Measurements from ENCODE around the gene PARD3B.

PARD3B gene

DNA sequence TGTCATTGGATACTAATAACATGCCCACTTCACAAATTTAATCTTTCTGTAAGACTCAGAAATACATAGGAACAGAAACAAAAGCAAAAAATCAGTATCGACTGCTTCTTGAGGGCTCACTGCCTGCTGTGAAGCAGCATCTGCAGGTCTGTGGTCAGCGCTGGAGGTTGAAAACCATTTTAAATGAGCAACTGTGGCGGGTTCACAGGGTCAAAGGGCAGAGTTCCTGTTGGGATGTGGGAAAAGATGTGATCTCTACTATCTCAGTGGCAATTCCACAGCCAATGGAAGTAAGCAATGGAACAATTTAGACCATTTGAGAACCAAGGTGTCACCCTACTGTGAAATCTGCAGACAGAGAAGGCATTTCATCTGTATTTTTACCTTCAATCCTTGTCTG, 468.3 kb downstream of the PARD3B start:
- DNase-seq (ENCODE audit: low read depth), result no peak

DNA sequence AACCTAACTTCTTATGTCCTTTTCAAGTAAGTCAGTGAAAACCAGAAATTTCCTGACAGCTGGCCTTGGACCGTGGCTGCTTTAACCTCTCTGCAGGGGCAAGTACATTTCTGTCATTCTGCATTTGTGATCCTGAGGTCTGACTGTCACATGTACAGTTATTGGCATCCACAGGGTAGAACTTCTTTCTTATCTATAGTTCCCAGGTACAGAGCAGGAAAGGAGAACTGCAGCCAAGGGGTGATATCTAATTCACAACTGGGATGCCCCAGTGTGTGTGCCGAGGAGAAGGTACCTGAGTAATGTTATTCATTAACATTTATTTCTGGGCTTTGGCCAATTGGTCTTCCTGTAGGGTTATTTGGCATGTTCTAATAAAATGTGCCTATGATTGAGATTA, 468.9 kb downstream of the PARD3B start:
- no peak for DNase-seq (ENCODE audit: low read depth)

DNA sequence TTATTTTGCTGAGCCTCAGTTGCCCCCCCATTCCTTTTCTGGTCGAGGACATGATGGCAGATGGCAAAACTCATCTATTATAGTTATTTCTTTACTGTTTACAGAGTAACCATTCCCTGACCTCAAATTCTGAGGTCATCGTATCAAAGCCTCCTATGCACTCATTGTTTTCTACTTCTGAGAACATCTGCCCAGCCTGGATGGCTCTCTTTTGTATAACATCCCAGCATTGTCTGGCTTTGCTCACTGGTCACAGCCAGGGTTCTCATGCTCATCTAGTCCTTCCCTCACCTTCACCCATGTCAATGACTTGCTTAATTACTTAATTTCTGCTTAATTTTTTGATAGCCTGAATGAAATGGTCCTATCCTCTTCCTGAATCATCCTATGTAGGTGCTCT, 472.1 kb downstream of the PARD3B start:
- no peak for DNase-seq (ENCODE audit: low read depth)

DNA sequence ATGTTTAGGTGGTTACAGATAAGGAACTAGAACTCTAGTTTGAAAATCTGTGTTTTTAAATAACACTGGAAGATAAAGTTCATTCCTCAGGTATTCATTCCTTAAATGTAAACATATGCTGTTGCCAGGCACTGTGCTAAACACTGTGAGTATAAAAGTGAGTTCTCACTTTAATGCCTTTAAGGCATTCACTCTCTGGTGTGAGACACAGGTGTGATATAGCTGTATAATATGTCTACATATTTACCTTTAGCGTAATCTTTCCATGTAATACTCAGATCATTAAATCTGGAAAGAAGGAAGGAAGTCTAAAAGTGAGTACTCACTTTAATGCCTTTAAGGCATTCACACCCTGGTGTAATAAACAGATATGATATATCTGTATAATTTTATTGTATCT, 472.6 kb downstream of the PARD3B start:
- no peak for DNase-seq (ENCODE audit: low read depth)

DNA sequence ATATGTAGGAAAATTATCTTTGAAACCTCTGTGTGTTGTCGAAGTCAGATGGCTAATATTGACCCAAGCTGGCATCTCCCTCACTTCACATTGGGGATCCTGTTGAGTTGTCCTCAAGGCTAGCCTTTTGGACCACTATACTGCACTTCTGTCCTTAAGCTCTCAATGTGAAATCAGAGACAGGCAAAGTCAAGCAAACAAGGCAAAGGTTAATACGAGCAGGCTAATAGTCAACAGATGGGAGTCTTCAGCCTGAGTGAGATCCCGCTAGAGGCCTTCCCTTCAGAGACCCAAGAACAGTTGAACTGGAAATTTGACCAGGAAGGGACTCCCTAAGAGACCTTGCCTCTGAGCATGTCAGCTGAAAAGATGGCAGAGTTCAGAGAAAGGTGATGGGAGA, 475.4 kb downstream of the PARD3B start:
- no peak for DNase-seq (ENCODE audit: low read depth)

DNA sequence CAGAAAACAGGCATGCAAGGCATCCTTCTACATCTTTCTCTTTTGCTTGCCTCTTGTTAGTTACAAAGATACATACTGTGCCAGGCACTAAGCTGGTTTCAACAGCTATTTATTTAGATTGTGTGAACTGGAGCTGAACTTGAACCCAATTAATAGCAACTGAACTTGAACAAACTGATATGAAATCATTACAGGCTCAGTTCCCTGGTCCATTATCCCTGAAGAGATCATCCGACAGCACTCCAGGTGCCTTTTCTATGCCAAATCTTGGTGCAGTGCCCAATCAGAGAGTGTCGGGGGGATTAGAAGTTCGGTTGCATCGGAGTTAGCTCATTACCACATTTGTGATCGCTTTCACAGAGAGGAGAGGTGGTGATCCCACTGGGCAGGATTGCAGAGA, 477.6 kb downstream of the PARD3B start:
- no peak for DNase-seq (ENCODE audit: low read depth)

DNA sequence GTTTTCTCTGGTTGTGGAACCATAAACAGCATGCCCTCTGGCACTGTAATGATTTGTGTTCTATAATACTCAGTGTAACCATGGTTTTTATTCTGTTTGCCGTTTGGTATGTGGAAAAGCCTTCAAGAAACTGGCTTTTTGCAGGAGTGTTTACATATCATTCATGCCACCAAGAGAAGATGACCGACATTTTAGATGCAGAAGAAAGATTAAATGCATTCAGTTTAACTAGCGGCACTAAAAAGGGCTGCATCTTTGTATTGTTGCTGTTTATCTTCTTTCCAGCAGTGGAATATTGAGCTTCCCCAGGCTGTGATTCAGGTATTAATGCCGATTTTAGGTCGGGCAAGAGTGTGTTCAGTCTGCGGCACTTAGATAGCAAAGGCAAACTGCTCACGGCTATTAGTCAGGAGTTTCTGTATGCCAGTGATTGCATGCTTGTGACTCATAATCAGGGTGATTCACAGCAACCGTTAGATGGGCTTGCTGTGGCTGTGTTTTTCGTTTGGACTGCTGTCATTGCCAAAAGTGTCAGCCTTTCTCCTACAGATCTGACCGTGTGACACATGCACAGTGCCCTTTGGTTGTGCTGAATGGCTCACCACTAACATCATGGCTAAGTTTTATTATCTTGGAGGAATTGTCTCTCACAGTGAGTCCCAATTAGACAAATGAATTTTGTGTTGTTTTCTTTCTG, 479.7 kb downstream of the PARD3B start:
- no peak for DNase-seq (ENCODE audit: low read depth)

DNA sequence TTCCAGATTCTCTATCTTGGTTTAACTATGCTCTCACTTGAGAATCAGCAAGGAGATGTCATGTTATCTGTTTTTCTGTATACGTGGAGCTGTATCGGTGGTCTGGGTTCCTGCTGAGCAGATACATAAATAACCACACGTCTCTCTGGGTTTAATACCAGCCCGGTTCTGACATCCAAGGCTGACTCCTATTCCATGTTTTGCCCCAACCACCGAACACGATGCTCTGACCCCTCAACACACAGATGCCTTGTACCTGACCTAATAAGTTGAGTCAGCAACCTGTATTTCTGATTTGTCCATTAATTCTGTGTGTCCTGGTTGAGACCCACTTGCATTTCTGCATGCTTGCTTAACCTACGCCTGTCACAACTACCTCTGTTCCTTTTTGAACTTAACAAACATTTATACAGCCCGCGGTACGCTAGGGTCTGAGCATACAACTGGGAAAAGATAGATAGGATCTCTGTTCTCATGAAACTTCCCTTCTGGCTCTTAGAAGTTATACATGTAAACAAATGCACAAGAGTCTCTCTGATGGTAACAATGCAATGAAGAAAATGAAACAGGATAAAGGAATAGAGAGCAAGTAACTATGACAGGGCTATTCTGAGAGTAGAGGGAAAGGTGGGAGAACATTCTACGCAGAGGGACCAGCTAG, 480.4 kb downstream of the PARD3B start:
- DNase-seq (ENCODE audit: low read depth), result no peak

DNA sequence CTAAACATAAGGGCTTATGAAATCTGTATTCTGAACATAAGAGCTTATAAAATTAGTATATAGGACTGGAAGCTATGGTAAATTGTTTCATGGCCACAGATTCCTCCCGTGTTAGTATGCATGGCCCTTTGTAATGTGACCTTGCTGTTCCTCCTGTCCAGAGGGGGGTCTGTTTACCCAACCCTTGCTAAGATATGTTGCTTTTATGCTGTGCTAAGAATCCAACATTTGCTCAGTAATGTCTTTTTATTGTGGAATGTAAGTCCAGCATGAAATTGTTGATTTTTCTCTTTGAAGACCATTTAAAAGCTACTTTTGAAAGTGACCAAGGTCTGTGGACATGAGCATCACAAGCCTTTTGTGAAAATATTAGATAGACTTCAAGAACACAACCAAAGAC, 485.4 kb downstream of the PARD3B start:
- no peak for DNase-seq (ENCODE audit: low read depth)

DNA sequence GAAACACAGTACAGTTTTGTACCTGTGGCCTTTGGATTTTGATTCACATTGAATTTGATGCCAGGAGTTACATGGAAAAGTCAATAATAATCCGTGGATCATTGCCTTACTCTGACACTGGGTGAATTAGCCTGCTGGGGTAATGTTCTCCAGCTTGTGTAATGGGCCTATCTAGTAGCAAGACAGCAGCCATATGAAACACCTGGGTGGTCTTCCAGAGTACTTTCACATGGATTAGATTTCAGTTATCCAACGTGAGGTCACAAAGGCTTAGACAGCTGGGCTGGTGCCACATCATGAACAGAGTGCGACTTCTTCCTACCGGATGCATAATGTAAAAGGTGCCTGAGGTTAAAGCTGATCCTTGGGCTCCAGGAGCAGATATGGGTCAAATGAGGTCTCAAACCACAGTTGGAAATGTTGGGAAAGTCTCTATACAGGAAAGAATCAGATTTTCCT, 486.8 kb downstream of the PARD3B start:
- no peak for DNase-seq (ENCODE audit: low read depth)

DNA sequence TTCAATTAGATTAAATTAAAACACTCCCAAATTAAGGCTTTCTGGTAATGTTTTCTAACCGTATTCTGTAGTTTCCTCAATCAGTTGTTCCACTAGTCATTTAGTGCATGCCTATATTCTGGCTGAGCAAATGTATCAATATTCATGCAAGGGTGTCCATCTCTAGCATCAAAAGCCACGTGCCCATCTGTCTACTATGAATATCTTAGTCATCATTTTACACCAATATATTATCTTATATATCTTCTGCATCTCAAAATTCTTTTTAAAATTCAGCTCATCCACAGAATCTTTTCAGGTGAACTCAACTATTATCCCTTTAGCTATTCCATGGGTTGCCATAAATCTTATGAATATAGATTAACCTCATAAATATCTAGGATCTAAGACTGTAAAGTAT, 488.2 kb downstream of the PARD3B start:
- no peak for DNase-seq (ENCODE audit: low read depth)

DNA sequence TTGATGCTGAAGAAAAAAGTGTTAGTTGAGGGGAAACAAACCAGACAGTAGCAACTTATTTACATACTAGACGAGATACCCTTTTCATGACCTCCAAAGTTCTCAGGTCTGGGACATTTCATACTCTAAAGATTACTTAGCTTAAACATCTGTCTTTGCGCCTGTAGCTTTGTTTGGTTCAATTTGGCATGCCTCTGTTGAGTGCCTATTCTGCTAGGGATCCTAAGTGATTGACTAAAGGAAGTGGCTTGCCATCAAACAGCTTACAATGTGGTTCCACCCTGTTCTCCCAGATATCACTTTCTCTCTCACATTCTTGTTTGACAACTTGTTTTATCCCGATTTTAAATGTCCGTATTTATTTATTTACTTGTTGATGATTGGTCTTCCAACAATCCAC, 488.8 kb downstream of the PARD3B start:
- no peak for DNase-seq (ENCODE audit: low read depth)

DNA sequence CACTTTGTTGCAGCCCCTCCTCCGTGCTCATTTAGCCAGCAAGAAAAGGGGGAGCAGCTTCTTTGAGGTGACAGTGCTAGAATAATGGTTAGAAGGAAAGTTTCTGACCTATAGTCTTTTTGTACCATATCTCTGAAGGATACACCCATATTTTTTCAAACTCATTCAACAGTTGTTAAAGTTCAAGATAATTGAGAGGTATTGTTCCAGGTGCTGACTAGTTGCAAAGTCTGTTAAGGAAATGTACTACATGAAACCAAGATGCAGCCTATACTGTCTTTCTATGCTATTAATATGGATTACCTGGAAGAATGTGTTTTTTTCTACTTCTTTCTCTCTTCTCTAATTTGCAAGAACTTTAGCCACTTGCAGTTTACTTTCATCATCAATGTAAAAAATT, 495.0 kb downstream of the PARD3B start:
- DNase-seq (ENCODE audit: low read depth), result no peak

DNA sequence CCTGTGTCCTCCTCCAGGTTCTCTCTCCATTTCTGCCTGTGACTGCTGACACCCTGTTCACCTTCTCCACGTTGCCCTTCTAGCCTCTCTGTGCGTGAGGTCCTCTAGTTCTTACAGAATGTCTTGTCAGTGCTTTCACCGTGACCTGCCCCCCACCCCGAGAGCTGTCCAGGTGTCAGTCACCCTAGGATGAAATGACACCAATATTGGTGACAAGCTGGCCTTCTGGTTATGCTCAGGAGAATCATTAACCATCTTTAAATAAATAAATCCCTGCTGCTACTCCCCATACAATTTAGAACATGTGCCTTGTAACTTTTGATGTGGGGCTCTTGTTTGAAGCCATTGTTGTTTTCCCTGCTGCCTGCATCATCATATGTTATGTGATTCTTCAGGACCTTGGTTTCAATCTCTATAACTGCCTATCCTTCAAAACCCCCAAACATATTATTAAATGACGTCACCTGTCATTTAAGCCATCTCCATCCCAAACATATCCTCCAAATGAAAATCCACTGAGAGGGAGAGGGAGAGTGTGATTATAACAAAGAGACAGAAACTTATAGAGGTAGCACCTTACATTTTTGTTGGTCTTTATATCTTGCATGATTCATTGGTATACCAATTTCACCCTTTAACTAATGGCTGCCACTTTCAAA, 496.3 kb downstream of the PARD3B start:
- DNase-seq (ENCODE audit: low read depth), result no peak

DNA sequence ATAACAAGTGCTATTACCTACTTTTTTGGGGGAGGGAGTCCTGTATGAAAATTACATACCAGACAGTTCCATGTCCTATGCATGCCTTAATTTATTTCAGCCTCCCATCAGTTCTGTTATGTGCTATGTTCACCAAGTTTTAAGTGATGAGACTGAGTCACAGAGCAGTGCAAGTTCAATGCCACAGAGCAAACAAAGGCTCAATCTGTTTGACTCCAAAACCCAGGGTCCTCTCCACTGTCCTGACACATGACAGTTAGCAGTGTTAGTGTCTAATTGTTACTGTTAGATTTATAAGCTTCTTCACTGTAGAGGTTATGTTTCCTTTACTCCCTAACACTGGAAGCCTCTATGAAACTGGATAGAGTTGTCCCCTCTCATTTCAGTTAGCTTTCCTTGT, 498.0 kb downstream of the PARD3B start:
- DNase-seq (ENCODE audit: low read depth), result no peak

DNA sequence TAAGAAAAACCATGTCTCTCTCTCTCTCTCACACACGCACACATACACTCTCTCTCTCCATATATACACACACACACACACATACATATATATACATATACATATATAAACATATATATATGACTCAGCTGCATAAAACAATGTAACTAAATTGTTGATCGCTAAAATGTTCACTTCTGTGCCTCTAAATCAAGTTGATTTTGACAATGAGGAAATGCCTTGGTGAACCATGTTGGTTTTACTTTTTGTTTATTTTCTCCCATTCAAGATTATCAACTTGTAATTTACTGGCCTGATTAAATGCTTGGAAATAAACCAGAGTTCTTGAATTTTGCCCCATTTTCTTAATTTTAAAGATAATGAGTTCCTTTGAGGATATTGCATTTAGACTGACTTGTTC, 500.4 kb downstream of the PARD3B start:
- DNase-seq (ENCODE audit: low read depth), result no peak

DNA sequence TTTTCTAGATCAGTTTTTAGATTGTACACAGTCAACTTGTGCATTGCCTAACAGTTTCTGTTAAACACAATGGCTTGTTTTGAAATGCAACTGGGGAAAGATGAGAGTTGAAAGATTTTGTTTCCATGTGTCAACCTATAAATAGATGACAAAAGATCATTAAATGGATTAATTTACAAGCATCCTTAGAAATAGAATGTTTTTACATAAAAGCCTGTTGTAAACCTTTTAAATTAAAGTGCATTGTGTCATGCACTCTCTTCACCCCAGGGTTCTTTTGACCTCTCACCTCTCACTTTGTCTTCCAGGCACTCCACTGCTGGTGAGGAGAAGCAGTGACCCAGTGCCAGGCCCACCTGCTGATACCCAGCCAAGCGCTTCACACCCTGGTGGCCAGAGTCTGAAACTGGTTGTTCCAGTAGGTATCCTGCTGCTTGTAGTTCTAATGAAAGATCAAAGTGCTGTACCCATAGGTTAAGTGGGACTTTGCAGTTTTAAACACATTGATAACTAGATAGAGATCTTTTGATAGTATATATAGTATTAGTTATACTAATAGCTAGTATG, 502.1 kb downstream of the PARD3B start:
- no peak for DNase-seq (ENCODE audit: low read depth)

DNA sequence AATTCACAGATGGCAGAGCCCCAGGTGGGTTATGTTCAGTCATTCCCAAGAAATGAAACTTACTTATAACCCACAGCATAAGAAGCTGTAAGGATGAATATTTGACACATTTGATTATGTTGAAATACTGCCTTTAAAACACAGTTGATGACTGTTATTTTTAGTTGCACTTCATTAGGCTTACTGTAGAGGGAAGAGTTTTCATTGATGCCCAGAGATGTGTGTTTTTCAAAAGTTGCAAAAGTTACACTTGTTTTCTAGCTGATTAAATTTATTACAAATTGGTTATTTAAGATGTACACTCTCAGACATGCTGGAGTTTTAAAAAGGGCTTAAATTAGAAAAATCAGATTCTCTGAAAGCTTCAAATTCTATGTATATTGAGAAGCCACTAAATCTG, 506.1 kb downstream of the PARD3B start:
- no peak for DNase-seq (ENCODE audit: low read depth)

DNA sequence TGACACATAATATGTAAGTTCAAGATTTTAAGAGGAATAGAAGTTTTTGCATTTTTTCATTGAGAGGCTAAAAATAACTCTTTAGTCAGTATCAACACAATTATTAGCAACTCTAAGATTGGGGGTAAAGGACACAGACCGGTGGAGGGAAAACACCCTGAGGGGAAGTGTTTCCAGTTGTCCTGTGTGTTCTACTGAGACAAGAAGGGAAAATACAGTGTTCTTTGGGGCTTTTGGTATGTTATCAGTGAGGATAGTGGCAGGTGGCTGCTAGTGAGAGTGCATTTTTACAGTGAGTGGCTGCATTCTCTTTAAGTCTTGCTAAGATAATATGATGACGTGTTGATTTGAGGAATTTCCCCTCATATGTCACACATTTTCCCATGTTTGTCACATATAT, 507.5 kb downstream of the PARD3B start:
- DNase-seq (ENCODE audit: low read depth), result no peak

DNA sequence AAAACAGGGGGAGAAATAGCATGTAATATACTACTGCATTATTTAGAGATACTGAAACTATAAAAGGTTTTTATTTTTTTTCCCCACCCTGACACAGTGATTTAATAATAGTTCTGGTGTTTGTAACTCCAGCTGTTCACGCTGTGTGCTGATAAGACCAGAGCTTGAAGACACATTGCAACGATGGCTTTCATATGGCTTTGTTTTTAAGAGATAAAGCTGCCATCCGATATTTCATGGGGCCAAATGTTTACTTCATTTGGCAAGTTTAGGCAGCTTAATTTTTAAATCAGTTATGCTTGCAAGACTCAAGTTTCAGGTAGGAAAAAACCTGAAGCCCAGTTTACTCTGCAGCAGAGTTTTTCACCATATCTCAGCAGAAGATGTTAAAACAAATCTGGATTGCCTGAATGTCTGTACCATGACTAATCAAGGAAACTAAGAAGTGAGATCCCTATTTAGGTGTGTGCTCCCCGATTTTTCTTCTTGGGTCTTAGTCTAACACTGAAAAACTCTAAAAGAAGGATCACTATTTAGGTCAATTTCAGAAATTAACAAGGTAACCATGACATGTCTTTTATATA, 508.6 kb downstream of the PARD3B start:
- DNase-seq (ENCODE audit: low read depth), result no peak

DNA sequence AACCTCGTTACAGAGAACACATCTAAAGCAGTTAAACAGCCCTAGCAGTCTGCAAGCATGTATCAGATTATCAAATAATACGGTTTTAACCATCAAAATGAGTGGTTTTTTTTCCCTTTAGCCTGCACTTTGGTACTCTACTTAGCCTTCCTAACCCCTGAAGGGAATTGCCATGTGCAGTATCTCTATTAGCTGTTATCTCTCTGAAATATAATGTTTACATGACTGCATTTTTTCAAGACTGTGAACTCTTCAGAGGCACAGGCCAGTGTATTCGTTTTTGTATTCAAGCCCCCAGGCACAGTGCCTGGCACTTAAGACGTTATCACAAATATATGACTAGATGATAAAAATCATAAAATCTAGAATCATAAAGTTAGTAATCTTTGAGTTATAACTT, 509.5 kb downstream of the PARD3B start:
- no peak for DNase-seq (ENCODE audit: low read depth)

DNA sequence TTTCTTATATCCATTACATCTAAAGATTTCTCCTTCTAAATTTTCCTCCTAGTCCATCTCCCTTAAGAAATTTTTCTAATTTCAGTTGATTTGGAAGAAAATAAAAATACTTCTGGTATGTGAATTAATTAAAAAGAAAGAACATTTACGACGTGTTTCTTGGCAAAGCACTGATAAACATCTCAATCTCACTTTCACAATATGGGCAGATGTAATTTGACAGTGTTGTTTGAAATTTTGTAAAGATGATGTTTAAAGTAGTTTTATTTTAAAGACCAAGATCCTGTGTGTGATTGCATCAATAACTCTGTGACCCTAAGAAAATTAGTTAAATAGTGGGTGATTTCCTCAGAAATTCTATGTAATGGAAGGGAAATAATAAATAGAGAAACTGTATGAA, 510.0 kb downstream of the PARD3B start:
- no peak for DNase-seq (ENCODE audit: low read depth)

DNA sequence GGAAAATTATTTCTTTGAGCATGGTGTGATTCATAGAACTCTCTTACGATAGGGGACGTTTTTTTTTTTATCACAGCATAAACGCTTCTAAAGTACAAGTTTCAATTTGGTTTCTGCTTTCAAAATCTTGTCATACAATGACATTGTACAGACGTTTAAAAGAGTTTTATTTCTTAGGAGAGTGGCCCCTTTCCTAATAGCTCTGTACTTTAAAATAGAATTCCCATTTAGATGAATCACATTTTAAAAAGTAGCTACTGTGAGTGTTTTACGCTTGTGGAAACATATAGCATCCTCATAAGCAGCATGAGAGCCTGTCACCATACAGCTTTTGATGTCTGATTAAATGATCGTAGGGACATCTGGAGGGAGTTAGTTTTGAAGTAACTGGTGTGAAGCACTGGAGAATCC, 510.9 kb downstream of the PARD3B start:
- DNase-seq (ENCODE audit: low read depth), result no peak

Data from stimulated activated CD8-positive, alpha-beta memory T cell treated with anti-CD3 and anti-CD28 coated beads, Interleukin-12 subunit alpha, Interleukin-12 subunit beta, amount 100 ng/mL, for 1 hour (primary cell).